G401.6 (cell line): Measurements from ENCODE around the gene NUP85.
"Not testable (repeated sequence)": the region's sequence is repeated elsewhere in the genome, so short reads cannot be mapped to it uniquely, and the experiment has no call there.

ENCODE experiments used
- FAIRE-seq: peaks from 2 replicates; lab custom pipeline; 2012; peaks lifted over from hg19 to GRCh38; lab: Jason Lieb, UNC

The NUP85 gene

DNA sequence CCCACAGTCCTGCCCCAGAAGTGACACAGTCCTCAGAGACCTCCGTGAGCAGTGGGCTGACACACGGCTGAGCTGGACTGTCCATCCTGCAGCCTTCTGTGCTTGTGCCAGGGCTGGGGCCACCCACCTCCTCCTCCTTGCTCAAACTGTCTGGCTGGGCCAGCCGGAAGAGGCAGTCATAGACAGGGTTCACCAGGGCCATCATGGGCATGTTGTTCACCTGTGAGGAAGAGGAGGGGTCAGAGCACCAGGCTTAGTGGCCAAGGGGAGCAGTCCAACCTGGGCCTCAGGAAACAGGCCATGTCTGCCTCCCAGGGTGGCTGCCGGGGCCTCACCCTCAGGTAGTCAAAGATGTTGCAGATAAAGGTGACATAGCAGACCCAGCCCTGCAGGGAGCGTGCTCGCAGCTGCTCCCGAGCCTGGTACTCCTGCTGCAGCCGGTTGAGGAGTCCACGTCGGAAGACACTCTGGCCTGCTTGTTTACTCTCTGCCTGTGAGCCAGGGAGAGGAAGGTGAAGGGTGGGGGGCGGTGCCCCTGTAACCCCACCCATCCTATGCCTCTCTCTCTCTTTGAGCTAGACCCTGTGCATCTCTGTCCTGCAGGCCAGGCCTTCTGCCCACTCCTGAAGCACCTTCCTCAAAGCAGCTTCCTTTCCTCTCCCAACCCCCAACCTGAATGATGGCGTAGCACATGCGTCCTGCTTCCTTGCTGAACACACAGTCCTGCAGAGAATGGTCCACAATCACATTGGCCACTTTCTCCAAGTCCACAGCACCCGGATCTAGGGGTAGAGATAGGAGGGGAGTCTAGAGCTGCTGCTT lies 62.1 kb downstream of the NUP85 start:
- FAIRE-seq: no peak

DNA sequence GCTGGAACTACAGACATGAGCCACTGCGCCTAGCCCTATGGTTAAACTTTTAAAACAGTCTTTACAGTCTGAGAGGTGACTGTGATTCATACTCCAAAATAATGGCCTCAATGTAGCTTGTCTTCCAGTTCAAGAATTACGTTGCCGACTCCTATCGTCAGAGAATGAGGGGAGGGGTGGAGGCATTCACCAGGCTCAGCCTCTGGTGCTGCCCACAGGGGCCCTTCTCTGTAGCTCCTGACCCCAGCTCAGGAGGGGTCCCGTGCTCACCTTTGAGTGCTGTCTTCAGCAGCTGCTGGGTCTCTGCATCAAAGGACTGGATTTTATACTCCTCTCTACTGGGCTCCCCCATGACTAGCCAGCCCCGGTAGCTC lies 64.4 kb downstream of the NUP85 start:
- FAIRE-seq: no peak

DNA sequence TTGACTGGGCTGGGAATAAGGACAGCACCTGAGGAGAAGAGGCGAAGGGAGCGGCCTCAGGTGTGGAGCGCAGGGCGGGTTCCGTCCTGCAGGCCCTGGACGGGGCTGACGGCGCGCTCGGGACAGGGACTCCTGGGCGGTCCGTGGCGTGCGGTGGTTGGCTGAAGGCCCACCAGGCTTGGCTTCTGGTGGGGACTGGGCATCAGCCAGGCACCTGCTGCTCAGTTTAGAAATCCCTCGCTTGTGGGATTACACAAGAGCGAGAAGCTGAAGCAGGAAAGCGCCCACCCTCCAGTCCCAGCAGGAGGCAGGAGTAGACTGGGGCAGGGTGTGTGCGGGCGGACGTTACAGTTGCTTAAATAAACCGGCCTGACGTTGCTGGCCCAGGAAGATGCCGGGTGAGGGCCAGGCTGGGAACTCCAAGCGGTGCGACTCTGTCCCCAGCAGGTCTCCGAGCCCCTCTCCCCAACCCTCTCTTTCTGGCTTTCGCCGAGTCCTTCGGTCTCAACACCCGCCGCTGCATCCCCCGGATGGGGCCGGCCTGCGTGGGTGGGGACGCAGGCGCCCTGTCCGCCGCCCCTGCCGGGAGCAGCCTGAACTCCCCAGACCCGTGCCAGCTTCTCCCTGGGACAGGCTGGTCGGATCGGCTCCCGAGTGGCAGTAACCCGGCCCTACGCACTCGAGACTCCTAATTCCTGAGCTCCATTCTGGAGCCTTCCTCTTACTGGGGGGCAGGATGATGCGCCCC lies 64.9 kb downstream of the NUP85 start:
- FAIRE-seq: no peak

DNA sequence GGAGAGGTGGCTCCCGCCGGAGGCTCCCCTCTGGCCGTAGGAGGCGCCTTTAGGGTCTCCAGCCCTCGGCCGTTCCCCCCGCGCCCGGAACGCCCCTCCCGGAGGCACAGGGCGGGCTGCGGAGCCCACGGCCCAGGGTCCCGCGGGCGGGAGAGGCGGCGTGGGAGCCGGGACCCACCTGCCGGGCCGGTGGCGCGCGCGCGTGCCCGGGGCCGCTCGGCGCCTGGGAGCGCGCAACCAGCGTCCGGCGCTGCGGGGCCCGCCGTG lies 65.4 kb downstream of the NUP85 start, which contains the start of gene MIF4GD:
Gene MIF4GD, minus strand, starts transcription at position 266 of the 267 bp plus-strand sequence. CDS start 1,036 bp downstream, outside the sequence.
- no peak for FAIRE-seq

DNA sequence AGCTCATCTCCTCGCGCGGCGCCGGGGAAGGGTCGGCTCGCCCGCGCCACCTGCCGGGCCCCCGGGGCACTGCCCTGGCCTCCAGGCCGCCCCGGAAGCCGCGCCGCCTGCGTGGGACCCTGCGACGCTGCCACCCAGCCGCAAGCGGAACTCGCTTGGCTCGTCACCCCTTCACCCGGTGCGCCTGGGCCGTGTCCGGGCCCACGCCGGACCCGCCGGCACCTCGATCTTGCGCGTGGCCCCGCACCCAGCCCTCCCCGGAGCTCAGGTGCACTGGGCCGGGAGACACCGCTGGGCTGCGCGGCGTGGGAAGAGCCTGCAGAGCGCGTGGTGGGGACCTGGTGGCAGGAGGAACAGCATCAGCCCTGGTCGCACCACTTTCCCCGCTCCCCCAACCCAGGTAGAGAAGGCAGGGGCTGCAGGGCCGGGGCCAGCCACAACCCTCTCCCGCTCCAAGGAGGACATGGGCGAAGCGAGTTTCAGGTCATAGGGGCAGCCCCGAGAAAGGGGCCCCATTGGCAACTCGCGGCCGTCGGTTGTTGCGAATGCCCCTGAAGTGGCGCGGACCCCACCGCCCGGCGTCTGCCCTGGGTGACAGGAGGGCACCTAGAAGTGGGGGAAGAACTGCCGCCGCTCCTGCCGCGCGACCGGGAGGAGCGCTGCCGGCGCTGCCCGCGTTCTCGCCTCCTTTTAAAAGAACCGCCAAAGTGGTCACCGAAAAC lies 65.9 kb downstream of the NUP85 start:
- no peak for FAIRE-seq

DNA sequence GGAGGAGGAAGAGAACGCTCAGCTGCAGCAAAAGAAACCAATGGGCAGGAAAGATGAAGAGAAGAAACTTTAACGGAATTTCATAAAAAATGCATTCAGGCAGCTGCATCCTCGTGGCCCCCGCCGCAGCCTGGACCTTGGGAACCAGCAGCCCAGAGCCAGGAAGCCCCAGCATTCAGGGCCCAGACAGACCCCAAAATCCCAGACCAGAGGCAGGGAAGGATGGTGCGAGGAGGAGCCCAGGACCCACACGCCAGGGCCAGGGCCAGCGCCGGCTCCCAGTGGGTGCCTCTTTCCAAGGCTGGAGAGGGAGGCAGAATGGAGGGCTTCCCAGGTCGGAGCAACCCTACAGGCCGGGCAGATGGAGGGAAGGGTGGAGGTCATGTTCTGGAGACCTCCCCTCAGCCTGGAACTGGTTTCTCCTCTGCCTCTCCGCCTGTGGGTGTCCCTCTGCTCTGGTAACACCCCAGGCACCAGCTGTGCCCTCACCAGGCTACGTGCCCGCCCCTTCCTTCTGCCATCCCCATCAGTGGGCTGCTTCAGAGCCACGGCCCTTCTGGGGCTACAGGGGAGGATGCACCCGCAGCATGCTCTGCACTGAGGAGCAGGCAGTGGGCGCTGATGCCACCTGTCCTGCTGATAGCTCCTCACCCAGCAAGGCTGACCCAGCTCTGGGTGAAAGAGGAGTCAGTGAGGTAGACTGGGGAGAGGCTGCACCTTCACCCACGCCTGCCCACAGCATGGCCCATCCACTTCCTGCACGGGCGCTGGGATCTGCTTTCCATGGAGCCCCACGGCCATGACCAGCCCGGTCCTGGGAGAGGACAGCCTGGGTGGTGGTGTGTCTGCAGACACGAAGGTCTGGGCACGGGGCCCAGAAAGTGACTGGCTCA lies 66.7 kb downstream of the NUP85 start:
- no peak for FAIRE-seq

DNA sequence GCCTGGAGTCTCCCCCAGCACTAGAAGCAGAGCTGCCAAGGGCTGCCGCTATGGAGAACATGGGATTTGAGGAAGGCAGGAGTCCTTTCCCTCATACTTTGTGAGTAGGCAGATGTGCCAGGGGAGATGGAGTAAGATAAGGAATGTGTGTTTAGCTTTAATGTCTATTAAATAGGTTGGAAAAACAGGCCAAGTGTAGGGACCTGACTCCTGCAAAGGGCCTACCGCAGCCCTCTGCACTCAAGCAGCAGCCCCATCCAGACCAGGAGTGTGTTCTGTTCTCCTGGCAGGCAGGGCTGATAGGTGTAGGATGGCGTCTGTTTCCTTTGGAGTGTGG lies 67.3 kb downstream of the NUP85 start:
- no peak for FAIRE-seq

DNA sequence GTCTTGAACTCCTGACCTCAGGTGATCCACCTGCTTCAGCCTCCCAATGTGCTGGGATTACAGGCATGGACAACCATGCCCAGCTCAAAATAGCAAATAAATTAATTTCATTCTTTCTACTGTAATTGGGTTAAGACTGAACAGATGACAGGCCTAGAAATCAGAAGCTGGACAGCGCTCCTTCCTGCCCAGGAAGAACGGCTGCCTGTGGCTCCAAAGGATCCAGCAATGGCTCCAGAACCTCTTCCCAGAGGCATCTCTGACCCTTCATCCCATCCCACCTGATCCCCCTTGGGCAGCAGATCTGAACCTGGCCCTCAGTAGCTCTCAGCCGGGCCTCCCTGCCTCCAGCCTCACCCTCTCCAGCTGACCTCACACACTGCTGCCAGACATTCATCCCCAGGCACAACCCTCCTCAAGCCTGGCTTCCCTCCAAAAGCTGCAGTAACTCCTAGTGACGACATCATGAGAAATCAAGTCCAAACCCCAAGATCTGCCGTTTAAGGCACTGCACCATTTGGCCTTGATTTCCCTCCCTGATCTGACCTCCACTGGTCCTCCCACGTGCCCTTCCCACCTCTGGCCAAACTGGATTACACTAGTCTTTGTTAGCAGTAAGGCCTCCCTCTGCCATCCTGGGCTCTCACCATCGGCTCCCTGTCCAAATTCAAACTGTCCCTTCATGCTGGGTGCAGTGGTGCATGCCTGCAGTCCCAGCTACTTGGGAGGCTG lies 68.7 kb downstream of the NUP85 start:
- no peak for FAIRE-seq

DNA sequence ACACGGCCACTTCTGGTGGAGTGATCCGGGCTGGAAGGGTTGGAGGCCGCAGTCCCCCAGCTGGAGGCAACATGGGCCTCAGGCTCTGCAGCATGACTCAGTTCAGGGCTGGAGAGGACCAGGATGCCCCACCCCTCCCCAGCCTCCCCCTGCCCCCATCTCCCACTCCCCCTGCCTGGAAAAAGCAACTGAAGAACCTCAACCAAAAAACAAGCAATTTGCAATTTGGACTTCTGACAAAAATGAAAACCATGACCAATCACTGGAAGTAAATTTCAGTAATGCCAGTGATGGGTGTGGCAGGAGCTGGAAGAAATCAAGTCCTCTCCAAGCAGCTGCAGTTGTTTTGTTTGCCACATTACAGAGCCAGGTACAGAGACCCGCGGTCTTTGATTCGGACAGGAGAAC lies 72.2 kb downstream of the NUP85 start:
- no peak for FAIRE-seq

DNA sequence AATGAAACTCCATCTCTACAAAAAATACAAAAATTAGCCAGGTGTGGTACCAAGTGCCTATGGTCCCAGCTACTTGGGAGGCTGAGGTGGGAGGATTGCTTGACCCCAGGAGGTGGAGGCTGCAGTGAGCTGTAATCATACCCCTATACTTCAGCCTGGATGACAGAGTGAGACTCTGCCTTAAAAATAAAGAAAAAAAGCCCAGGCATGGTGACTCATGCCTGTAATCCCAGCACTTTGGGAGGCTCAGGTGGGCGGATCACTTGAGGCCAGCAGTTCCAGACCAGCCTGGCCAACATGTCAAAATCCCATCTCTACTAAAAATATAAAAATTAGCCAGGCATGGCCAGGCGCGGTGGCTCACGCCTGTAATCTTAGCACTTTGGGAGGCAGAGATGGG lies 74.7 kb downstream of the NUP85 start:
- FAIRE-seq: not testable (repeated sequence)

DNA sequence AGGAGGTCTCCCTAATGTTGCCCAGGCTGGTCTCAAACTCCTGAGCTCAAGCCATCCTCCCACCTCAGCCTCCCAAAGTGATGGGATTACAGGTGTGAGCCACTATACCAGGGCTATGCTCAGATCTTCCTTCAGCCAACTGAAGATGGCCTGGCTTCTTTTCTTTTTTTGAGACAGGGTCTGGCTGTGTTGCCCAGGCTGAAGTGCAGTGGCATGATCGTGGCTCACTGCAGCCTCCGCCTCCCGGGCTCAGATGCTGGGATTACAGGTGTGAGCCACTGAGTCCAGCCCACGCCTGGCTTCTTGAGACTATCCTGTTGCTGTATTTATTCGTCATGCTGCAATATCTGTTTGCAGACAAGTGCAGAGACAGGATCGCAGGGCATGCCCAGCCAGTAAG lies 79.6 kb downstream of the NUP85 start:
- no peak for FAIRE-seq
